A204.1 (cell line): ENCODE data around the gene PDXP.

Experiments
- FAIRE-seq: peaks from 2 replicates; lab custom pipeline; 2012; peaks lifted over from hg19 to GRCh38; lab: Jason Lieb, UNC

PDXP gene

GRCh38 chr22:37697538-37697835 is 39.0 kb downstream of the PDXP start:
- no peak for FAIRE-seq

DNA sequence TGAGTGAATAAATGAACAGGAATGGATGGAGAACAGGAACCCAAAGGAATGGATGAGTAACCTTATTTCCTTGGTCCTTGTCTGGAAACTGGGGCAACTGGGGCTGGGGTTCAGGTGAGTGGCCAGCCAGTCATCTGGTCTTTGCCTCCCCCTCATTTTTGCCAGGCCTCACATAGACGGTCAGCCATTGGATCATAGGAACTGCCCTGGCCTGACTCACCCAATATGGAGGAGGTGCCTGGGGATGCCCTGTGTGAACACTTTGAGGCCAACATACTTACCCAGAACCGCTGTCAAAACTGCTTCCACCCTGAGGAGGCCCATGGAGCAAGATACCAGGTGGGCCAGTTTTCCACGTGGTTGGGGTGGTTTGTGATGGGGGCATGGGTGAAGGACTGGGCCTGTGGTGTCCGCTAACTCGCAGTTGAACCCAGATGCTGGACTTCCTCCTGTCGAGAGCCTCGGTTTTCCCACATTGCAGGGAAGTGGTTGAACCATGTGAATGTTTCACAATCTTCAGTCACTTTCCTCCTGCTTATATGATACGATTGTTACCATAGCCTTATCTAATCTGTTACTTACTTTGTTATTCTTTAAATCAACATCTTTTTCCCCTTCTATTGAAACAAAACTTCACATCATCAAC is 42.7 kb downstream of the PDXP start:
- no peak for FAIRE-seq

DNA sequence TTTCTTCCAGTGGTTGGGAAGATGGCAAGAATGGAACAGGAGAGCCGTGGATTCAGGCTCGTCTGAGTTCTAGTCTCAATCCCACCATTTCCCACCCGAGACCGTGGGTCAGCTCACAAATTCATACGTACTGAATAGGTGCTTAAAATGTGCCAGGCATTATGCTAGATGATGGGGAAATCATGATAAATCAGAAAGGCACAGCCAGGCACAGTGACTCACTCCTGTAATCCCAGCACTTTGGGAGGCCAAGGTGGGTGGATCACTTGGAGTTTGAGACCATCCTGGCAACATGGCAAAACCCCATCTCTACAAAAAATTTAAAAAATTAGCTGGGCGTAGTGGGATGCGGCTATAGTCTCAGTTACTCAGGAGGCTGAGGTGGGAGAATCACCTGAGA is 45.4 kb downstream of the PDXP start:
- FAIRE-seq = no peak

GRCh38 chr22:37704645-37705044 is 46.1 kb downstream of the PDXP start:
- no peak for FAIRE-seq

- no peak for FAIRE-seq
Measured at GRCh38 chr22:37705205-37705604, 46.7 kb downstream of the PDXP start.

DNA sequence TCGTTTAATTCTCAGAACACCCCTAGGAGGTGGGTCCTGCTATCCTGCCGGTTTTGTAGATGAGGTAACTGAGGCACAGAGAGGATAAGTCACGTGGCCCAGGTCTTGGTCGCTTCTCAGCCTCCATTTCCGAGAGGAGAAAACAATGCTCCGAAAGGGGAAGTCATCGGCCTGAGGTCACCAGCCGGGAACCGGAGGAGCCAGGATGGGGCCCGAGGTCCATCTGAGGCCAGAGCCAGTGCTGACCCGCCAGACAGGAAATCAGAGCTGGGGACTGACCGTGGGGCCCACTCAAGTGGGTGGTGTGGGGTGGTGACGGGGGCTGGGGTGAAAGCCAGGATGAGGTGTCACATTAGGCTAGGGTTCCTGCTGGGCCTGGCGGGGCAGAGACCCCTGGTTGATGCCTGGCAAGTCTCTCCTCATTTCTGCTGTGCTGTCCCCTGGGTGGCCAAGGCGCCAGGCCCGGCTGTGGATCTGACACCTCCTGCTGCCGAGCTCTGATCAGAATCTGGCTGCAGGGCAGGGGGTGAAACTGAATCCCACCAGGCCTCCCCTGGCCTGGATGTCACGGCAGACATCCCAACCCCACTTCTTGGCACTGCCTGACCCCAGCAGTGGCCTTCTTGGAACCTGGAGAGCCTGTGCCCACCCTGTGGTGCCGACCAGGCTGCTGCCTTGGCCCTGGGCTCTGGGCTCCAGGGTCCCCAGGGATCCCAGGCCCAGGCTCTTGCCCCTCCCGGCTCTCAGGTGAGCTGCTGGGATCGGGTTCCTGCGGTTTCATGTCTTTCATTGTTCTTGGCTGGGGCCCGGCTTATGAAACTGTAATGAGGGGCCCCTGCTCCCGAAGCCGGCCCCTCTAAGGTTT is 50.3 kb downstream of the PDXP start:
- FAIRE-seq = no peak

GRCh38 chr22:37709445-37709765 is 50.9 kb downstream of the PDXP start:
- no peak for FAIRE-seq

DNA sequence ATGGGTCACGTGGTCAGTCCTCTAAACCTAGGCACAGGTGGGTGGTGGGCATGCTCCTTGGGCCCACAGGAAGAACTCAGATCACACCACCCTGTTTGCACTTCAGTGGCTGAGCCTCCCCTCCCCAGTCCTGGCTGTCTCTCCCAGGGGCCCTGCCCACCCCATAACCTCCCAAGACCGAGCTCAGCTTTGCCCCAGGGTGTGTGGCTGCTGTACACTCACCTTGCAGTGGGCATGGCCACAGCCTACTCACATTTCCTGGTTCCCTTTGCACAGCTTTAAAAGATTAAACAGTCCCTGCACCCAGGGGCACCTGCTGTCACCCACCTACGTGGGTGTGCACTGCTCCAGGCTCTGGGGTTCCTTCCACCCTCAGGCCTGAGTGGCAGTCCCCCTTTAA is 52.2 kb downstream of the PDXP start:
- FAIRE-seq = no peak

DNA sequence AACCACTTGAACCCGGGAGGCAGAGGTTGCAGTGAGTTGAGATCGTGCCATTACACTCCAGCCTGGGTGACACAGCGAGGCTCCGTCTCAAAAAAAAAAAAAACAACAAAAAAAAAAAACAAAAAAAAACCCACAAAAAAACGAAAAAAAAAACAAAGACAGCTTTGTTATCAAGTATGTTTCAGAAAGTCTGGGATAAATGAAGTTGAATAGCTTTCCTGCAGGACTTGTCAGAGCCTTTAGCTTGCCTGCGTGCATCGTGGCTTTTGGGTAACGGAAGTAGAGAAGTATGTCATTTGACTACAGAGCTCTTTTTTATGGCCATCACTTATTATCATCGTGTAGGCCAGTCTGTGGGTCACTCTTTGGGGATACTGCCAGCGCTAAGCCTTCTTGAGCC is 53.0 kb downstream of the PDXP start:
- FAIRE-seq = no peak

DNA sequence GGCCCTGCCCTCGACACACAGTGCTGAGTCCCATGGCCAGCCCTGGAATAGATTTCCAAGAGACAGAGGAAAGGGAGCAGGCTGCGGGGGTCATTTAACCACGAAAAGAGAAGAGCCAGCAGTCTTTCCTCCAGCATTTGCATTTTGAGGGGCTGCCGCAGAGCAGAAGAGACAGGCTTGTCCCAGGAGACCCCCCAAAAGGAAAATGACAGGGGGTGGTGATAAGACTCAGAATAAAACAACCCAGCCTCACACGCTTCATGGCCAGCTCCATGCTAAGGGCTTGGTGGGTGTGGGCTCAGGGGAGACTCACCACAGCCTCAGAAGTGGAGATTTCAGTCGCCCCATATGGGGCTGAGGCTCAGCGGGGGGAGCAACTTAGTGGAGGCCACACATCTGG is 55.2 kb downstream of the PDXP start:
- no peak for FAIRE-seq

- FAIRE-seq = no peak
Measured at GRCh38 chr22:37714634-37715033, 56.1 kb downstream of the PDXP start.

GRCh38 chr22:37715760-37716159 is 57.2 kb downstream of the PDXP start:
- FAIRE-seq = no peak
